ENCODE results near the gene DNMBP. TPM values are rescaled to one million over a fixed set of nuclear protein-coding genes. Genes with fewer than 3 reads are reported as not detected.

DNMBP gene
- total and polyA plus RNA-seq, 2 of the 4 experiments (the other 2 are of a cell fraction), result 10.9 to 13.6 TPM

DNA sequence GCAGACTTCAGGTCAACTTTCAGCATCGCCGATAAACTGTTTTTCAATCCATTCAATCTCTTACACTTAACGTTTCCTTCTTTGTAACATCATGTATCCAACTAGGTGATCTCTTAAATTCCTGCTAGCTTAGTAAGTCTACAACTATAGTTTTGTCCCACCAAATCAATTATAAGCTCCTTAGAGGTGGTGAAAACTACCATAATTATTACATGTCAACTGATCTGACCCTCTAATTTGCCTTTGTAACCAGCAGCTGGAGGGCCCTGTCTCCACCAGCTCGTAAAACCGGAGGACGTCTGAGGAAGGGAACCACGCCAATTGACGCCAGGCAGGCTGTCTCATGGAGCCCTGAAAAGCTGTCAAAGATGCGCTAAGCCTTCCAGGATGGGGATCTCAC is 113.9 kb downstream of the DNMBP start:
- no peak overlapping the region for H3K56ac ChIP-seq (ENCODE audit: extremely low read depth, insufficient read depth, low read length)
- no peak overlapping the region for H3K14ac ChIP-seq (replicated peaks; ENCODE audit: low read depth, low read length)
- no peaks in the 10 kb centered on the region for H4K20me1 ChIP-seq (ENCODE audit: insufficient read depth, low read length)
- no peaks in the 10 kb centered on the region for H3K4me1 ChIP-seq (ENCODE audit: control insufficient read depth, insufficient read depth, low read length)
- no peak overlapping the region for H4K91ac ChIP-seq (ENCODE audit: insufficient read depth, low read depth, low read length)
- intact Hi-C loops (cut with micrococcal nuclease), result no loop called here
- no peak overlapping the region for H3K4me2 ChIP-seq (ENCODE audit: low read depth, low read length)
- no peak overlapping the region for H2BK120ac ChIP-seq (ENCODE audit: low read depth, low read length)
- H3K4me3 ChIP-seq (ENCODE audit: insufficient read depth, low read depth, low read length), result no peak overlapping the region
- H4K8ac ChIP-seq (ENCODE audit: low read depth in 2 of 2, low read length in 2 of 2), result no peak overlapping the region
- H3K4ac ChIP-seq (ENCODE audit: low read depth, low read length), result no peak overlapping the region
- in situ Hi-C loops (cut with MboI; ENCODE audit: low sequenced_read_pairs), result no loop called here
- H2BK15ac ChIP-seq (ENCODE audit: low read depth, low read length), result no peak overlapping the region
- dilution Hi-C loops (cut with HindIII; ENCODE audit: low sequenced_read_pairs, unreplicated experiment), result no loop called here
- H4K5ac ChIP-seq (ENCODE audit: low read depth, low read length), result no peak overlapping the region
- no peak overlapping the region for H3K9ac ChIP-seq (ENCODE audit: low read depth, low read length)
- H3K9me3 ChIP-seq (ENCODE audit: control insufficient read depth, insufficient read depth, low read length), result no peaks in the 10 kb centered on the region
- ChIA-PET CTCF (no interaction called here), POLR2A (ENCODE audit: unreplicated experiment) (no interaction called here)
- H3K27me3 ChIP-seq (ENCODE audit: control insufficient read depth, insufficient read depth, low read length), result no peaks in the 10 kb centered on the region
- no peak overlapping the region for H2AK5ac ChIP-seq (ENCODE audit: low read depth, low read length)
- no peaks in the 10 kb centered on the region for H3K9me1 ChIP-seq (ENCODE audit: insufficient read depth, low read length)
- H3K23ac ChIP-seq (ENCODE audit: low read depth, low read length), result no peak overlapping the region
- WGBS, 2 experiments (ENCODE audit: extremely low coverage in 2 of 2, insufficient read length in 1 of 2), result 91% methylated on average over 7 of the region's 9 CpGs; no CpG with 5 or more reads in 1 of the 2 experiments
- H3K18ac ChIP-seq (ENCODE audit: low read depth, low read length), result no peak overlapping the region
- no peak overlapping the region for H2AK9ac ChIP-seq (replicated peaks; ENCODE audit: low read depth, low read length, poor library complexity)
- H3K79me1 ChIP-seq (ENCODE audit: low read depth in 1 of 2, low read length in 2 of 2), result peaks cover 2 to 24% of the 10 kb centered on the region in 2 experiments; a peak in 3 of 4 replicates
- no peak overlapping the region for H3K27ac ChIP-seq (ENCODE audit: insufficient read depth, low read length)
- no TSS peak for BruUV-seq (replicated peaks)
- no peak overlapping the region for H2BK20ac ChIP-seq (ENCODE audit: low read depth, low read length)
- DNase-seq, result no peak
- TF ChIP-seq MAFK (IDR thresholded peaks at IDR 0.05; ENCODE audit: low read depth, low read length) (no peak), SMC3 (IDR thresholded peaks at IDR 0.05; ENCODE audit: low read depth, low read length) (no peak), MXI1 (IDR thresholded peaks at IDR 0.05; ENCODE audit: borderline replicate concordance, low read depth, low read length) (no peak), RAD21 (IDR thresholded peaks at IDR 0.05; ENCODE audit: low read length) (no peak), MAZ (IDR thresholded peaks at IDR 0.05; ENCODE audit: borderline replicate concordance, low read depth, low read length) (no peak), POLR2A (IDR thresholded peaks at IDR 0.05; ENCODE audit: low read depth, low read length) (no peak), CHD1 (IDR thresholded peaks at IDR 0.05; ENCODE audit: low read depth, low read length) (no peak), NFE2L2 (IDR thresholded peaks at IDR 0.05; ENCODE audit: low read depth, low read length) (no peak), RFX5 (IDR thresholded peaks at IDR 0.05; ENCODE audit: low read depth, low read length) (no peak), RCOR1 (IDR thresholded peaks at IDR 0.05; ENCODE audit: insufficient replicate concordance, low read length) (no peak), CEBPB (IDR thresholded peaks at IDR 0.05; ENCODE audit: low read depth, low read length) (no peak), BHLHE40 (IDR thresholded peaks at IDR 0.05; ENCODE audit: low read depth, low read length) (no peak), FOS (IDR thresholded peaks at IDR 0.05; ENCODE audit: low read depth, low read length) (no peak)
- TF ChIP-seq, protein P1, sequence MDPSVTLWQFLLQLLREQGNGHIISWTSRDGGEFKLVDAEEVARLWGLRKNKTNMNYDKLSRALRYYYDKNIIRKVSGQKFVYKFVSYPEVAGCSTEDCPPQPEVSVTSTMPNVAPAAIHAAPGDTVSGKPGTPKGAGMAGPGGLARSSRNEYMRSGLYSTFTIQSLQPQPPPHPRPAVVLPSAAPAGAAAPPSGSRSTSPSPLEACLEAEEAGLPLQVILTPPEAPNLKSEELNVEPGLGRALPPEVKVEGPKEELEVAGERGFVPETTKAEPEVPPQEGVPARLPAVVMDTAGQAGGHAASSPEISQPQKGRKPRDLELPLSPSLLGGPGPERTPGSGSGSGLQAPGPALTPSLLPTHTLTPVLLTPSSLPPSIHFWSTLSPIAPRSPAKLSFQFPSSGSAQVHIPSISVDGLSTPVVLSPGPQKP (IDR thresholded peaks at IDR 0.05; ENCODE audit: borderline replicate concordance, low read depth, low read length), result no peak
- TF ChIP-seq, protein P2, sequence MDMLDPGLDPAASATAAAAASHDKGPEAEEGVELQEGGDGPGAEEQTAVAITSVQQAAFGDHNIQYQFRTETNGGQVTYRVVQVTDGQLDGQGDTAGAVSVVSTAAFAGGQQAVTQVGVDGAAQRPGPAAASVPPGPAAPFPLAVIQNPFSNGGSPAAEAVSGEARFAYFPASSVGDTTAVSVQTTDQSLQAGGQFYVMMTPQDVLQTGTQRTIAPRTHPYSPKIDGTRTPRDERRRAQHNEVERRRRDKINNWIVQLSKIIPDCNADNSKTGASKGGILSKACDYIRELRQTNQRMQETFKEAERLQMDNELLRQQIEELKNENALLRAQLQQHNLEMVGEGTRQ (IDR thresholded peaks at IDR 0.05; ENCODE audit: low read depth, low read length), result no peak
- TF ChIP-seq, protein P3, sequence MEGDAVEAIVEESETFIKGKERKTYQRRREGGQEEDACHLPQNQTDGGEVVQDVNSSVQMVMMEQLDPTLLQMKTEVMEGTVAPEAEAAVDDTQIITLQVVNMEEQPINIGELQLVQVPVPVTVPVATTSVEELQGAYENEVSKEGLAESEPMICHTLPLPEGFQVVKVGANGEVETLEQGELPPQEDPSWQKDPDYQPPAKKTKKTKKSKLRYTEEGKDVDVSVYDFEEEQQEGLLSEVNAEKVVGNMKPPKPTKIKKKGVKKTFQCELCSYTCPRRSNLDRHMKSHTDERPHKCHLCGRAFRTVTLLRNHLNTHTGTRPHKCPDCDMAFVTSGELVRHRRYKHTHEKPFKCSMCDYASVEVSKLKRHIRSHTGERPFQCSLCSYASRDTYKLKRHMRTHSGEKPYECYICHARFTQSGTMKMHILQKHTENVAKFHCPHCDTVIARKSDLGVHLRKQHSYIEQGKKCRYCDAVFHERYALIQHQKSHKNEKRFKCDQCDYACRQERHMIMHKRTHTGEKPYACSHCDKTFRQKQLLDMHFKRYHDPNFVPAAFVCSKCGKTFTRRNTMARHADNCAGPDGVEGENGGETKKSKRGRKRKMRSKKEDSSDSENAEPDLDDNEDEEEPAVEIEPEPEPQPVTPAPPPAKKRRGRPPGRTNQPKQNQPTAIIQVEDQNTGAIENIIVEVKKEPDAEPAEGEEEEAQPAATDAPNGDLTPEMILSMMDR (conservative IDR thresholded peaks at IDR 0.05; ENCODE audit: low read depth, low read length), result no peak
- ATAC-seq (ENCODE audit: low read depth), result no peak
- H2AFZ ChIP-seq (replicated peaks; ENCODE audit: low read length, poor library complexity), result no peak overlapping the region
- H2BK5ac ChIP-seq (ENCODE audit: low read depth, low read length, poor library complexity, severe bottlenecking), result no peak overlapping the region
- peaks cover 40% of the 10 kb centered on the region for H3K36me3 ChIP-seq (ENCODE audit: control insufficient read depth, insufficient read depth, low read length)
